ENCODE measurements around the gene CDK1.

Gene CDK1

DNA sequence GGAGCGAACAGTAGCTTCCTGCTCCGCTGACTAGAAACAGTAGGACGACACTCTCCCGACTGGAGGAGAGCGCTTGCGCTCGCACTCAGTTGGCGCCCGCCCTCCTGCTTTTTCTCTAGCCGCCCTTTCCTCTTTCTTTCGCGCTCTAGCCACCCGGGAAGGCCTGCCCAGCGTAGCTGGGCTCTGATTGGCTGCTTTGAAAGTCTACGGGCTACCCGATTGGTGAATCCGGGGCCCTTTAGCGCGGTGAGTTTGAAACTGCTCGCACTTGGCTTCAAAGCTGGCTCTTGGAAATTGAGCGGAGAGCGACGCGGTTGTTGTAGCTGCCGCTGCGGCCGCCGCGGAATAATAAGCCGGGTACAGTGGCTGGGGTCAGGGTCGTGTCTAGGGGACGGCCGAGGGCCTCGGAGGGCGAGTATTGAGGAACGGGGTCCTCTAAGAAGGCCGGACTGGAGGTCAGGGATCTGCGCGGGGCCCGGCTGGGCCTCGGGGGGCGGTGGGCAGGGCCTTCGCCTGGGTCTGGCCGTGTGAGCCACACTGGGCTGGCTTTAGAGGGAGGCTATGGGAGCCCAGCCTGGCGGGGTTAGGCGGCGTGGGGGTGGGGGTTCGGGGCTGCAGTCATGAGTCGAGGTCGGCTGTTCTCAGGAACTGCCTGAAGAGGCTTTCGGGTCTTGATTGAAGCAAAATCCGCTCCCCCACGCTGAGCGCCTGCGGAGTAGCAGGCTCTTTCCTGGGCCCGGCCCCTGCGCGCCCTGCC, at the start of gene CDK1:
Gene CDK1 (plus strand): TSS at position 265 of the 757 bp plus-strand sequence. CDS start 1,688 bp downstream, outside the sequence.
- DNase-seq (ENCODE audit: low read depth, low spot score), result peak; percentile 93

DNA sequence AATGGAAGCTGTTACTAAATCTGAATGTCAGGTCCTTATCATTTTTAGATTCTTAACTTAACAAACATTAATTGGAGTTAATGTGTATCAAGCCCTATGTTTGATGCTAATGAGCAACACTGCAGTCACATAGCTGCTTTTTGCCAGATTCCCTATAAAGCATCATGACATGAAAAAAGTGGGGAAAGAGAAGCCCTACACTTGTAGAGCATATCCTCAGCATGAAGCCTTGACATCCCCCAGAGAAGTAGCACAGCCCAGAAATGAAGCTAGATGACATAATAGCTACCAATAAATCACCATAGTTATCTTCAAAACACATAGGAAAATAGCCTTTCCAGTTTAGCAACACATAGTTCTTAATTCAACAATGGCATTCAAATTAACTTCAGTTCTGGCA, 49.2 kb upstream of the CDK1 start:
- DNase-seq (ENCODE audit: low read depth, low spot score), result no peak

DNA sequence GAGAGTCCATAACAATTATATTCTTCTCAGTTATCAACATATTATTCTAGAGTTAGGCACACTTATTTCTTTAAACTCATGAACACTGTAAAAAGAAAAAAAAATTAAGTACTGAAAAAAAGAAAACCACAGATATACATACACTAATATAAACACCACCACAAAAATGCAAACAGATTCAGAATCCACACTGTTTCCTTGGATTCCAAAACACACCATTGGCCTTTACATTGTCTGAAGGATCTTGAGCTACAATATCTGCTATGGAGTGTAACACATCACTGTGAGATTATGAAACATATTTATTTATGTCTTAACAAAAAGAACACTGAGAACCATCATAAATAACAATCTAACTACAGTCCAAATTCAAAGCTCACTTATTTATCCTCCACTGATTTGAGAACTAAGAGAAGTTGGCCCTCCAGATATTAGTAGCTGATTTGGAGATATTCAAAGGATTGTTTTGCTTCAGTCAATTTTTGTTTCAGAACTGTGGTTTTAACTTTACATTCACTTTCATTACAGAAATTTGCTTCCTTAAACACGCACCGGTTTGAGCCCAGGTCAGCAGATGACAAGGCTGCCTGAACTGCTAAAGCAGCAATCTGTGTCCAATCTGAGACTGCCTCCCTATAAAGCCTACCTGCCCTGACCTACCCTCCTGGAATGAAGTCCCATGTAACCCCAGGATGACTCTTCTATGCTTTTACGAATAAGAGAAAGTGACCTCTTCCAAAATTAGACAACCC, 47.0 kb upstream of the CDK1 start:
- no peak for DNase-seq (ENCODE audit: low read depth, low spot score)

- DNase-seq (ENCODE audit: low read depth, low spot score), result no peak
These were observed 46.0 kb upstream of the CDK1 start for GRCh38 chr10:60732198-60732806.

- DNase-seq (ENCODE audit: low read depth, low spot score), result no peak
These were observed 45.3 kb upstream of the CDK1 start for GRCh38 chr10:60732807-60733516.

DNA sequence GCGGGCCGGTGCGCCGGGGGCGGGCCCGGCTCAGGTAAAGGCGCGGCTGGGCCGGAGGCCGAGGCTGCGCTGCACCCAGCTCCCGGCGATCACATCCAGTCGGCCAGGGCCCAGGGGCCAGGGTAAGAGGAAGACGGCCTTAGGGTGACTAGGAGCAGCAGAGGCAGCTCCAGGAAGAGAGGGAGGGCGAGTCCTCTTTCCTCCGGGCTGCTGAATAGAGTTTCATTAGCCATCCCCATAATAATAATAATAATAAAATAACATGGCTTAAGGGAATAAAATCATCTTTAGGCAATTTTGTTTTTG, 44.8 kb upstream of the CDK1 start:
- DNase-seq (ENCODE audit: low read depth, low spot score), result no peak

DNA sequence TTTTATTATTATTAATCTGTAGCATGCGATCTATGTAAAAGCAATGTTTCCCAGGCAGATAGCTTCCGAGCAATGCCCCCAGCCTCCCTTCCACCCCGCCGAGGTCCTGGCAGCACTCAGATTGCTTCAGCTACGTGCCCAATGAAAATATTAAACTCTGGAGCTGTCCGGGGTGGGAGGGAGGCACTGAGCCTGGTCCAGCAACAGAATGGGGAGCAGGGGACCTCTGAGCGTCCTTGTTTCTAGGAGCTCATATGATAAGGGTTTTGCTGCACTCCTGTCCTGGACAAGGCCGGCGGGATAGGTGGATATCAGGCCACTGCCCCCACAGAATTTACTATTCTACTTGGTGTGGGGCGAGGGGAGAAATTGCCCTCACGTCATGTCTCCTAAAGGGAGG, 44.5 kb upstream of the CDK1 start:
- no peak for DNase-seq (ENCODE audit: low read depth, low spot score)

GRCh38 chr10:60734226-60734625, 44.1 kb upstream of the CDK1 start:
- no peak for DNase-seq (ENCODE audit: low read depth, low spot score)

DNA sequence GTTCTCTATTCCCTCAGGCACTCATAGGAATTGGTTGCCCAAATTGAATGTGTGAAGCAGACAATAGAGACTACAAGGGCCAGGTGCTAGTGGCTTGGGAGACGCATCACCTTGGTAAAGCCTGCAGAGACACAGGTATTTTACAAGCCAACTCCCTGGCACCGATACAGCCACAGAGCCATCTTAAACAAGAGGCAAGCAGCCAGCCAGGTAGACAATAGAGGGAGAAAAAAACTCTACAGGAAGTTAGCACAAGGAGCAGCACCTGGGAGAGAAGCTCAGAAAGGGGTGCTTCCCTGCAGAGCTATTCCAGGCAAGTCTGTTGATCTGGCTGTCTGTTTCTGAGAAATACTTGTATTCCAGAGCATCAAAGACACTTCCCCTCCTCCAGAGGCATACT, 43.0 kb upstream of the CDK1 start:
- no peak for DNase-seq (ENCODE audit: low read depth, low spot score)

GRCh38 chr10:60737242-60737641, 41.0 kb upstream of the CDK1 start:
- DNase-seq (ENCODE audit: low read depth, low spot score), result no peak

GRCh38 chr10:60739558-60739957, 38.7 kb upstream of the CDK1 start:
- DNase-seq (ENCODE audit: low read depth, low spot score), result no peak

DNA sequence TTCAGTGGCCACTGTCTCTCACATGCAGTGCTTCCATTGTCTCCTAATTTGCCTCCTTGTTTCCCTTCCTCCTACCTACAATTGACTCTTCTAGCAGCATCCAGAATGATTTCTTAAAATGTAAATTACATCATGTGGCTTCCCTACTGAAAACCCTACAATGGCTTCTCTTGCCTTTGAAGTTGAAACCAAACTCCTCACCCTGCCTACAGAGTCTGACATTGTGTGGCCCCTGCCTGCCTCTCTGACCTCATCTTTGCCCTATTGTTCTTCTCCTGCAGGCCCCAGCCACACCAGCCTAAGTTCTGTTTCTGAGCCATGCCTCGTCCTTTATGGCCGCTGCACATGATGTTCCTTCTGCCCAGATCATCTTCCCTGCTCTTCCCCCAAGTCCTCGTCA, 35.8 kb upstream of the CDK1 start:
- DNase-seq (ENCODE audit: low read depth, low spot score), result no peak

GRCh38 chr10:60747817-60748469, 30.3 kb upstream of the CDK1 start:
- no peak for DNase-seq (ENCODE audit: low read depth, low spot score)

- DNase-seq (ENCODE audit: low read depth, low spot score), result no peak
These were observed 25.1 kb upstream of the CDK1 start for GRCh38 chr10:60753152-60753551.

DNA sequence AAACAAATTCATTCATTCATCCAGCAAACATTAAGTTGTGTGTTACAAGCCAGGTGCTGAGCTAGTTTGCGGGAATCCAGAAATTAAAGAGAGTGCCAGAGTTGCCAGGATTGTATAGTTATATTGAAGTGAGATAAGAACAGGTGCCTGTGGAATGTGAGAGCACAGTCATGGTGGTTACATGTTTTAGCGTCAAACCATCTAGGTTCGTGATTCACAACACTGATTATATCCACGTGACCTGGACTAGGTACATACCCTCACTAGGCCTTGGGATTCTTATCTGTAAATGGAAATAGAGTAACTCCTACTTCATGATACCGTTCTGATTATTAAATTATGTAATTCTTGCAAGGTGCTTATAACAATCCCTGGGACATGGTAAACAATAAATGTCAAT, 24.5 kb upstream of the CDK1 start:
- no peak for DNase-seq (ENCODE audit: low read depth, low spot score)

GRCh38 chr10:60757420-60757895, 20.8 kb upstream of the CDK1 start:
- no peak for DNase-seq (ENCODE audit: low read depth, low spot score)

DNA sequence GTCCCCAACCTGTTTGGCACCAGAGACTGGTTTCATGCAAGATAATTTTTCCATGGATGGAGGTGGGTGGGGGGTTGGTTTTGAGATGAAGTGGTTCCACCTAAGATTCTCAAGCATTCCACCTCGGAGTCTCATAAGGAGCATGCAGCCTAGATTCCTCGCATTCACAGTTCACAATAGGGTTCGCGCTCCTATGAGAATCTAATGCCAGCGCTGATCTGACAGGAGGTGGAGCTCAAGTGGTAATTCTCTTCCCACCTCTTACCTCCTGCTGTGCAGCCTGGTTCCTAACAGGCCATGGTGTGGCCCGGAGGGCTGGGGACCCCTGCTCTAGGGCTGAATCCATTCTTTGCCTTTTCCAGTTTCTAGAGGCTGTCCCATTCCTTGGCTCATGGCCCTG, 19.1 kb upstream of the CDK1 start:
- DNase-seq (ENCODE audit: low read depth, low spot score), result no peak

- DNase-seq (ENCODE audit: low read depth, low spot score), result no peak
These were observed 17.5 kb upstream of the CDK1 start for GRCh38 chr10:60760711-60761210.

DNA sequence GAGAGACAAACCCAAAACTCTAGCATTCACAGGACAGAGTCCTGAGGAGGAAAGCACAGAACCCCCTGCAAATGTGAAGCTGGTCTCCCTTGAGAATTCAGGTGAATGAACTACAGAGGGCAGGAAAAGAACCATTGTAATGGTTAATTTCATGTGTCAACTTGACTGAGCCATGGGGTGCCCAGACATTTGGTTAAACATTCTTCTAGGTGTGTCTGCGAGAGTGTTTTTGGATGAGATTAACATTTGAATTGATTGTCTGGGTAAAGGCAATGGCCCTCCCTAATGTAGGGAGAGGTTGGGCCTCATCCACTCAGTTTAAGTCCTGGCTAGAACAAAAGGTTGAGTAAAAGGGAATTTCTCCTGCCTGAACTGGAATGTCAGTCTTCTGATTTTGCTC, 15.7 kb upstream of the CDK1 start:
- DNase-seq (ENCODE audit: low read depth, low spot score), result peak; percentile 93

DNA sequence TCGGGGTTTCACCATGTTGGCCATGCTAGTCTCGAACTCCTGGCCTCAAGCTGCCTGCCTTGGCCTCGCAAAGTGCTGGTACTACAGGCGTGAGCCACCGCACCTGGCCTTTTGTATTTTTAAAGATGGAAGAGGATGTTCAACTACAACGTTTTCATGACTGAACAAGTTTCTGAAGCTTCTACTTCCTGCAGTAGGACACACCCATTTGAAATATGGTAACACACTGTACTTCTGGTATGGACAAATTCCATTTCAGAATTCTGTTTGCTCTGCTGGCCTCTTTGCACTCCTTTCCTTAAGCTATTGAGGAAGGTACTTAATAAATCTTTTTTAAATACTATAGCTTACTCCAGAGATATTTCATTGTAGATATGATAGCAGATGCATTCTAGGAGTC, 10.9 kb upstream of the CDK1 start:
- DNase-seq (ENCODE audit: low read depth, low spot score), result no peak

GRCh38 chr10:60769406-60769805, 8.9 kb upstream of the CDK1 start:
- DNase-seq (ENCODE audit: low read depth, low spot score), result no peak

Measured in iPS DF 19.7 (cell line).